HepG2 (cell line): ENCODE measurements around the gene A3GALT2. TPM values are rescaled to one million over a fixed set of nuclear protein-coding genes. Genes with fewer than 3 reads are reported as not detected.
A peak's percentile ranks its signal among the peaks of the same experiment; 100 is the strongest.

ENCODE experiments used
- ATAC-seq: fragments of 200-7000 bp; cut with Tn5 transposase; 3 replicates; pipeline ENCODE4 v1.9.1; 2020; ENCODE audit warnings: mild to moderate bottlenecking, moderate library complexity
- BruUV-seq: library from RNA; stranded (reverse); fragments of 400-500 nt; replicated peaks from 2 replicates; lab custom pipeline; 2021; lab: Mats Ljungman, UMichigan
- CTCF ChIA-PET: fragments of 300-600 bp; formaldehyde crosslinking; extraction: SDS; loops from one replicate; lab custom pipeline; 2021; ENCODE audit warnings: low total read pairs, inconsistent platforms, low intra/inter-chr PET ratio; lab: Yijun Ruan, JAX
- POLR2A ChIA-PET: fragments of 350-600 bp; sonication (Branson Sonifier 250); formaldehyde crosslinking; loops from one replicate; lab custom pipeline; 2020; ENCODE audit warnings: antibody characterized with exemption, inconsistent platforms; lab: Yijun Ruan, JAX
- DNase-seq: peaks from one replicate; pipeline ENCODE4 v3.0.0-alpha.2; 2015; ENCODE audit warnings: low spot score
- FAIRE-seq: peaks from 3 replicates; lab custom pipeline; 2011; peaks lifted over from hg19 to GRCh38; lab: Jason Lieb, UNC
- H2AFZ ChIP-seq: one replicate; pipeline ENCODE4 v1.6.1; 2011; ENCODE audit warnings: low read length, inconsistent platforms
- H3K27ac ChIP-seq: fragments of 300-600 bp; 3 replicates; pipeline ENCODE4 v1.8.0; 2011; ENCODE audit warnings: mixed run types, mild to moderate bottlenecking, mixed read lengths, low read length, inconsistent platforms; ENCODE audit not compliant: insufficient read depth; ENCODE audit errors: extremely low read length
- H3K27me3 ChIP-seq, 2 experiments: fragments of 200-600 bp in 1 of 2; 2 replicates in 1 of 2; 3 replicates in 1 of 2; pipeline versions ENCODE4 v1.6.0 to v1.8.0; 2011; ENCODE audit warnings: low read length in 2 of 2, mild to moderate bottlenecking in 2 of 2, moderate library complexity in 2 of 2, inconsistent platforms in 1 of 2; ENCODE audit not compliant: insufficient read depth in 2 of 2, control insufficient read depth in 1 of 2
- H3K36me3 ChIP-seq, 2 experiments: fragments of 200-600 bp in 1 of 2; replicated peaks in 1 of 2; 2 replicates in 1 of 2; 3 replicates in 1 of 2; pipeline versions ENCODE4 v1.5.1 to v1.8.0; 2011; ENCODE audit warnings: low read length in 2 of 2, inconsistent platforms in 1 of 2; ENCODE audit not compliant: insufficient read depth in 2 of 2, control insufficient read depth in 1 of 2
- H3K4me1 ChIP-seq: 2 replicates; pipeline ENCODE4 v1.5.1; 2012; ENCODE audit warnings: low read length, inconsistent platforms; ENCODE audit not compliant: insufficient read depth
- H3K4me2 ChIP-seq: 2 replicates; pipeline ENCODE4 v1.6.0; 2011; ENCODE audit warnings: low read depth, low read length, inconsistent platforms
- H3K4me3 ChIP-seq, 3 experiments: fragments of 200-600 bp in 1 of 3; sonication (generic), shearing (Covaris generic) in 1 of 3; replicated peaks in 1 of 3; 2 replicates each; pipeline ENCODE4 v1.5.1; 2011 to 2016; ENCODE audit warnings: low read length in 3 of 3, inconsistent platforms in 2 of 3, low read depth in 2 of 3, mild to moderate bottlenecking in 2 of 3, control low read depth in 1 of 3, mixed read lengths in 1 of 3; ENCODE audit not compliant: insufficient read depth in 1 of 3
- H3K79me2 ChIP-seq: one replicate; pipeline ENCODE4 v1.6.1; 2011; ENCODE audit warnings: low read length, inconsistent platforms; ENCODE audit not compliant: insufficient read depth
- H3K9ac ChIP-seq: 2 replicates; pipeline ENCODE4 v1.6.0; 2011; ENCODE audit warnings: mild to moderate bottlenecking, low read depth, low read length, inconsistent platforms; ENCODE audit not compliant: insufficient read depth
- H3K9me3 ChIP-seq: 2 replicates; pipeline ENCODE4 v1.5.1; 2012; ENCODE audit warnings: mild to moderate bottlenecking, low read length
- H4K20me1 ChIP-seq: 2 replicates; pipeline ENCODE4 v1.6.0; 2011; ENCODE audit warnings: inconsistent platforms, mild to moderate bottlenecking, low read length, moderate library complexity; ENCODE audit not compliant: insufficient read depth
- ADNP ChIP-seq: sonication (generic); formaldehyde crosslinking; IDR thresholded peaks from 2 replicates; pipeline ENCODE4 v1.4.0; 2020; ENCODE audit warnings: missing genetic modification reagents
- ATM ChIP-seq: fragments of 450-650 bp; IDR thresholded peaks from 2 replicates; pipeline ENCODE4 v1.7.1; 2017; ENCODE audit warnings: mild to moderate bottlenecking, borderline replicate concordance
- GATA4 ChIP-seq: sonication (generic); IDR thresholded peaks from 2 replicates; pipeline ENCODE4 v1.6.1; 2016; ENCODE audit warnings: antibody characterized with exemption, low read depth, borderline replicate concordance
- HNRNPL ChIP-seq: fragments of 200-400 bp; formaldehyde crosslinking; IDR thresholded peaks from 2 replicates; pipeline ENCODE4 v1.6.1; 2017; ENCODE audit warnings: mild to moderate bottlenecking, low read depth, low read length
- KLF13 ChIP-seq: sonication (generic); formaldehyde crosslinking; IDR thresholded peaks from 2 replicates; pipeline ENCODE4 v1.4.0; 2020; ENCODE audit warnings: mild to moderate bottlenecking, missing genetic modification reagents
- MAF1 ChIP-seq: sonication (generic); formaldehyde crosslinking; IDR thresholded peaks from 2 replicates; pipeline ENCODE4 v1.5.0; 2020; ENCODE audit warnings: missing genetic modification reagents, borderline replicate concordance
- MIXL1 ChIP-seq: IDR thresholded peaks from 2 replicates; pipeline ENCODE4 v1.6.1; 2016
- MYNN ChIP-seq: sonication (generic); formaldehyde crosslinking; IDR thresholded peaks from 2 replicates; pipeline ENCODE4 v1.4.0; 2020; ENCODE audit warnings: mild to moderate bottlenecking, low read depth, missing genetic modification reagents
- NCOA1 ChIP-seq: sonication (generic); formaldehyde crosslinking; IDR thresholded peaks from 2 replicates; pipeline ENCODE4 v1.9.0; 2021; ENCODE audit warnings: missing genetic modification reagents
- NCOA2 ChIP-seq: sonication (generic); formaldehyde crosslinking; IDR thresholded peaks from 2 replicates; pipeline ENCODE4 v1.8.0; 2022; ENCODE audit warnings: inconsistent platforms
- RAD21 ChIP-seq: fragments of 450-650 bp; formaldehyde crosslinking; IDR thresholded peaks from 2 replicates; pipeline ENCODE4 v1.5.0; 2020; ENCODE audit warnings: mild to moderate bottlenecking
- ZFX ChIP-seq: sonication (generic); formaldehyde crosslinking; IDR thresholded peaks from 2 replicates; pipeline ENCODE4 v1.4.0; 2020; ENCODE audit warnings: mild to moderate bottlenecking, low read depth, missing genetic modification reagents, moderate library complexity
- ZFY ChIP-seq: sonication (generic); formaldehyde crosslinking; IDR thresholded peaks from 2 replicates; pipeline ENCODE4 v1.4.0; 2020; ENCODE audit warnings: missing genetic modification reagents
- ZNF281 ChIP-seq: sonication (generic); formaldehyde crosslinking; IDR thresholded peaks from 2 replicates; pipeline ENCODE4 v1.4.0; 2020; ENCODE audit warnings: missing genetic modification reagents, borderline replicate concordance
- ZNF432 ChIP-seq: sonication (generic); formaldehyde crosslinking; IDR thresholded peaks from 2 replicates; pipeline ENCODE4 v1.5.0; 2020; ENCODE audit warnings: missing genetic modification reagents, mild to moderate bottlenecking, borderline replicate concordance
- ZNF556 ChIP-seq: sonication (generic); formaldehyde crosslinking; IDR thresholded peaks from 2 replicates; pipeline ENCODE4 v1.4.0; 2020; ENCODE audit warnings: mild to moderate bottlenecking, missing genetic modification reagents, borderline replicate concordance
- ZNF619 ChIP-seq: sonication (generic); formaldehyde crosslinking; IDR thresholded peaks from 2 replicates; pipeline ENCODE4 v1.4.0; 2020; ENCODE audit warnings: mild to moderate bottlenecking, missing genetic modification reagents
- ZSCAN22 ChIP-seq: sonication (generic); formaldehyde crosslinking; IDR thresholded peaks from 2 replicates; pipeline ENCODE4 v1.4.0; 2020; ENCODE audit warnings: mild to moderate bottlenecking, missing genetic modification reagents
- WGBS: methylation state at CpG from one replicate; pipeline ENCODE4 v1.1.6; 2017; ENCODE audit warnings: low lambda C conversion rate; 5-methylcytosine and 5-hydroxymethylcytosine counted together
- in situ Hi-C: cut with HindIII; loops from 2 replicates; pipeline ENCODE4 v1.10.0; 2017; ENCODE audit warnings: low pct_unique_long_range_greater_than_20kb; ENCODE audit not compliant: extremely low pct_ligation_motif_present
- intact Hi-C: fragments of 100-400 bp; cut with micrococcal nuclease; formaldehyde crosslinking; loops from one replicate; pipeline ENCODE4 v1.10.0; 2022; ENCODE audit not compliant: unreplicated experiment
- polyA plus RNA-seq, 8 experiments: library from polyadenylated mRNA; depleted of rRNA in 3 of 8; stranded (reverse) in 7 of 8; unstranded in 1 of 8; fragments of >200 nt; fragmentation: Illumina TruSeq in 4 of 8; extraction: Trizol in 4 of 8; gene quantifications; 2 replicates each; pipeline versions ENCODE4 v1.2.1 to v1.2.3, GENCODE V29; 2011 to 2016; ENCODE audit warnings: low read depth in 4 of 8, missing spikeins in 1 of 8, mixed read lengths in 1 of 8; ENCODE audit not compliant: insufficient read depth in 1 of 8
- total RNA-seq, 5 experiments: library from RNA; depleted of rRNA; stranded (reverse); fragments of >200 nt; fragmentation: Illumina TruSeq; extraction: Trizol; gene quantifications; 2 replicates each; pipeline ENCODE4 v1.2.3, GENCODE V29; 2016; ENCODE audit warnings: low read depth in 1 of 5
- TF ChIP-seq, protein P1 (sequence below): sonication (generic); formaldehyde crosslinking; IDR thresholded peaks from 2 replicates; pipeline ENCODE4 v1.5.1; 2020; ENCODE audit warnings: missing genetic modification reagents, mild to moderate bottlenecking, borderline replicate concordance
- TF ChIP-seq, protein P2 (sequence below): sonication (generic); formaldehyde crosslinking; IDR thresholded peaks from 2 replicates; pipeline ENCODE4 v1.4.0; 2020; ENCODE audit warnings: missing genetic modification reagents

The A3GALT2 gene
- total and polyA plus RNA-seq, 2 of the 13 experiments (the other 11 are each of a cell fraction or from before 2014, with no cell fraction given) = not detected

DNA sequence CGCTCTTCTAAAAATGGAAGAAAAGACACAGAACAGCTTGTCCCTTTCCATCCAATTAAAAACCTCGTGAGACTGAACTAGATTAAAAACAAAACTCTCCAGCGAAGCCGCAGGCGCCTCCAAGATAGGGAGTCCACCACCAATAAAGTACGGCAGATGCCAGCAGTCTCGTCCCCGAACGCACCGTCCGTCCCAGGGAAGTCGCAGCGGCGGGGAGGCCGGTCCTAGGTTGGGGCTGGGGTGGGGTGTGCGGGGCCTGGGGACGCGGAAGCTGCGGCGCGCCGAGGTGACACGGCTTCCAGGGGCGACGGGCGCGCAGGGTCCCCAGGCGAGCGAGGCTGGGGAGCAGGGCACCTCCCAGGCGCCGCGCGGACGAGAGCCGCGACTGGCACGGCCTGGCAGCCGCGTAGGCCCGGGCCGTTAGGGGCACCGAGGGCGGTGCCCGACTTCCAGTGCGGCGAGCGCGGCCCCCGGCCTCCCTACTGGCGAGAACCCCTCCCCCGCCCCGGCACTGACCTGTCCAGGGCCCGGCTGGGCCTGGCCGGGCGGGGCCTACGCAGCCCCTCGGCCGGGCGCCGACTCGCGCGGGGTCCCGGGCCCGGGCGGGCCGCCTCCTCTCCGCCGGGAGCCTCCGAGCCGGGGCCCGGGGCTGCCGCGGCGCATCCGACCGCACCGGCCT, 28.3 kb upstream of the A3GALT2 start:
- no peak overlapping the region for H2AFZ ChIP-seq
- H3K9me3 ChIP-seq = no peaks in the 10 kb centered on the region
- H4K20me1 ChIP-seq = no peaks in the 10 kb centered on the region
- ChIA-PET CTCF (no interaction called here), POLR2A (interaction anchor here (0.6 to 3.2 kb wide), 9 partner anchors 9 to 1781 kb away, joined by 3 to 29 read pairs (median 5); partner anchors contain the start of gene A3GALT2)
- no TSS peak for BruUV-seq
- H3K4me1 ChIP-seq = peaks cover 75% of the 10 kb centered on the region
- H3K9ac ChIP-seq = peak overlapping the region; percentile 81
- DNase-seq = no peak
- peak; percentile 22 for ATAC-seq
- WGBS = 0% methylated on average over 17 of the region's 78 CpGs
- FAIRE-seq = no peak
- in situ Hi-C loops (no loop called here), intact Hi-C loops (no loop called here)
- peak overlapping the region; percentile 88 for H3K4me2 ChIP-seq
- peak overlapping the region; percentile 82 to 94 (median 88) for H3K4me3 ChIP-seq
- H3K79me2 ChIP-seq = peaks cover 52% of the 10 kb centered on the region
- H3K36me3 ChIP-seq = peaks cover 0 to 13% of the 10 kb centered on the region in 2 experiments; a peak in 2 of 5 replicates
- H3K27ac ChIP-seq = peak overlapping the region; percentile 92
- no peaks in the 10 kb centered on the region; a peak in 1 of 5 replicates for H3K27me3 ChIP-seq
- TF ChIP-seq ZSCAN22 (CRISPR knock-in tag) (no peak), ADNP (CRISPR knock-in tag) (no peak), GATA4 (no peak), RAD21 (CRISPR knock-in tag) (0 out of 2 replicates have a peak, but pooled peaks have one; percentile 11), ZNF556 (CRISPR knock-in tag) (no peak), MIXL1 (no peak), ZNF619 (CRISPR knock-in tag) (no peak), NCOA1 (CRISPR knock-in tag) (no peak), MAF1 (CRISPR knock-in tag) (0 out of 2 replicates have a peak, but pooled peaks have one; percentile 32), KLF13 (CRISPR knock-in tag) (no peak), MYNN (CRISPR knock-in tag) (no peak), ZFX (CRISPR knock-in tag) (peak; percentile 49; the same call in 1 of the 2 replicates), HNRNPL (0 out of 2 replicates have a peak, but pooled peaks have one; percentile 48), ATM (no peak), NCOA2 (CRISPR knock-in tag) (no peak), ZFY (CRISPR knock-in tag) (peak; percentile 68), ZNF432 (CRISPR knock-in tag) (no peak), ZNF281 (CRISPR knock-in tag) (peak; percentile 28; the same call in 1 of the 2 replicates)
- TF ChIP-seq, protein P1, sequence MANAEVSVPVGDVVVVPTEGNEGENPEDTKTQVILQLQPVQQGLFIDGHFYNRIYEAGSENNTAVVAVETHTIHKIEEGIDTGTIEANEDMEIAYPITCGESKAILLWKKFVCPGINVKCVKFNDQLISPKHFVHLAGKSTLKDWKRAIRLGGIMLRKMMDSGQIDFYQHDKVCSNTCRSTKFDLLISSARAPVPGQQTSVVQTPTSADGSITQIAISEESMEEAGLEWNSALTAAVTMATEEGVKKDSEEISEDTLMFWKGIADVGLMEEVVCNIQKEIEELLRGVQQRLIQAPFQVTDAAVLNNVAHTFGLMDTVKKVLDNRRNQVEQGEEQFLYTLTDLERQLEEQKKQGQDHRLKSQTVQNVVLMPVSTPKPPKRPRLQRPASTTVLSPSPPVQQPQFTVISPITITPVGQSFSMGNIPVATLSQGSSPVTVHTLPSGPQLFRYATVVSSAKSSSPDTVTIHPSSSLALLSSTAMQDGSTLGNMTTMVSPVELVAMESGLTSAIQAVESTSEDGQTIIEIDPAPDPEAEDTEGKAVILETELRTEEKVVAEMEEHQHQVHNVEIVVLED (CRISPR knock-in tag) = no peak
- TF ChIP-seq, protein P2, sequence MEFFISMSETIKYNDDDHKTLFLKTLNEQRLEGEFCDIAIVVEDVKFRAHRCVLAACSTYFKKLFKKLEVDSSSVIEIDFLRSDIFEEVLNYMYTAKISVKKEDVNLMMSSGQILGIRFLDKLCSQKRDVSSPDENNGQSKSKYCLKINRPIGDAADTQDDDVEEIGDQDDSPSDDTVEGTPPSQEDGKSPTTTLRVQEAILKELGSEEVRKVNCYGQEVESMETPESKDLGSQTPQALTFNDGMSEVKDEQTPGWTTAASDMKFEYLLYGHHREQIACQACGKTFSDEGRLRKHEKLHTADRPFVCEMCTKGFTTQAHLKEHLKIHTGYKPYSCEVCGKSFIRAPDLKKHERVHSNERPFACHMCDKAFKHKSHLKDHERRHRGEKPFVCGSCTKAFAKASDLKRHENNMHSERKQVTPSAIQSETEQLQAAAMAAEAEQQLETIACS = peak; percentile 35; the same call in 1 of the 2 replicates
